NCI-H2107 treated with DMSO at 0.1 percent for 48 hours (cell line): ENCODE results near the gene SLC66A1.

Experiments
- DNase-seq: peaks from one replicate; lab custom pipeline; 2025; ENCODE audit not compliant: unreplicated experiment; lab: John Stamatoyannopoulos, UW

SLC66A1 gene

DNA sequence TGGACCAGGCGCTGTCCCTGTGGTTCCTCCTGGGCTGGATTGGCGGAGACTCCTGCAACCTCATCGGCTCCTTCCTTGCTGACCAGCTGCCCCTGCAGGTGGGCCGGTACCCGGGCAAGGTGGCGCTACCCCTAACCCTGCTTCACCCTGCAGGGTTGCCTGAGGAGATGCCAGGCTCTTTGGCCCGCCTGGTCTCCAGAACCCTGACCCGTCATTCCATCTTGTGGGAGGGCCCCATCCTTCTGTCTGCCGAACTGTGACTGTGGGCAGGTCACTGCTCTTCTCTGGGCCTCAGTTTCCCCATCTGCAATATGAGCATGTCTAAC lies 12.5 kb downstream of the SLC66A1 start:
- no peak for DNase-seq

GRCh38 chr1:19325368-19325957 lies 13.3 kb downstream of the SLC66A1 start:
- no peak for DNase-seq

DNA sequence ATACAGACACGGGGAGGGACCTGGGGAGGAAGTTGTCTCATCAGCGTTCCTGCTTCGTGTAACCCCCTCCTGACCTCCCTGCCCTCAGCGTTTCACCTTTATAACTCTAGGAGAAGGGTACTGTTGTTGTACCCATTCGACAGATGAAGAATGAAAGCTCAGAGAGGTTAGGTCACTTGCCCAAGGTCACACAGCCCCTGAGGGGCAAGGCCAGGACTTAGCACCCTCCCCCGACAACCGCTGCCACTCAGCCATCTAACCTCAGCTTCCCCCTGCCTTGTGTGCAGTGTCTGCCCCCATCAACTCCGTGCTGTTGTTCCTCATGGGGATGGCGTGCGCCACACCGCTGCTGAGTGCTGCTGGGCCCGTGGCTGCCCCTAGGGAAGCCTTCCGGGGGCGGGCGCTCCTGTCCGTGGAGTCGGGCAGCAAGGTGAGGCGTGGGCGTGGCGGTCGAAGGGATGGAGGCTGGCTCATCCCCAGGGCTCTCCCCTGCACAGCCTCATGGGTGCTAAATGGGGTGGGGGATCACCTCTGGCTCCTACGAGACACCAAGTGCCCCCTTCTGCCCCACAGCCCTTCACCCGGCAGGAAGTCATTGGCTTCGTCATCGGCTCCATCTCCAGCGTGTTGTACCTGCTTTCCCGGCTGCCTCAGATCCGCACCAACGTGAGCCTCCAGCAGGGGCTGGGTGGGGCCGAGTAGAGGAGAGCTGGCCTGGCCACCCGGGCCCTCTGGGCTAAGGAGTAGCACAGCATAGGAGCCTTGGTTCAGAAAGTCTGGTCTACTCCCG lies 14.0 kb downstream of the SLC66A1 start:
- no peak for DNase-seq

DNA sequence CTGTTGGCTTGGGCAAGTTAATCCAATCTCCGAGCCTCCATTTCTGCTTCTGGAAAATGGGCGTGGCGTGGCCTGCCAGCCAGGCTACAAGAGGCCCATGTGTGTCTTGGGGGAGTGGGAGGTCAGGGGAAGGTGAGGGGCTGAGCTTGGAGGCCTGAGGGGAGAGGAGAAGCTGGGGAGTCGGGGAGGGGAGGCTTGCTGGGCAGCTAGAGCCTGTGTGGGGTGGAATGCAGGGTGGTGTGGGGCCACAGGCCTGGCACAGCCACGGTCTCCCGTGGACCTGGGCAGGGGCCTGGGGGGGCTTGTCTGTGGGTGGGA lies 14.6 kb downstream of the SLC66A1 start:
- no peak for DNase-seq

GRCh38 chr1:19327301-19327700 lies 15.2 kb downstream of the SLC66A1 start:
- DNase-seq: no peak

GRCh38 chr1:19327736-19328135 lies 15.6 kb downstream of the SLC66A1 start:
- DNase-seq: no peak

DNA sequence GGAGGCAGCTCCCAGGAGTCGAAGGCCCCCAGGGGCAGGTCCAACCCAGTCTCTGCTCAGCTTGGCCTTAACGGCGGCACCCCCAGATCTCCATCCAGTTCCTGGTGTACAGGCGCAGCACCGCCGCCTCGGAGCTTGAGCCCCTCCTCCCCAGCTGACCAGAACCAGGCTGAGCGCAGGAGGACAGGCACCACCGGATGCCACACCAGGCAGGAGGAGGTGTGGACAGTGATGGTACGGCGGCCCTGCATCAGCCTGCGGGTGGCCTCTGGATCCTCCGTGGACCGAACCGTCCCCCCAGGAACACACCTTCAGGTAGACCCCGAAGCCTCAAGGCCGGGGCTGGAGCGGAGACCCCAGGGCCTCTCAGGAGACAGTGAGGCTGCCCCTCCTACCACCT lies 16.4 kb downstream of the SLC66A1 start:
- no peak for DNase-seq

DNA sequence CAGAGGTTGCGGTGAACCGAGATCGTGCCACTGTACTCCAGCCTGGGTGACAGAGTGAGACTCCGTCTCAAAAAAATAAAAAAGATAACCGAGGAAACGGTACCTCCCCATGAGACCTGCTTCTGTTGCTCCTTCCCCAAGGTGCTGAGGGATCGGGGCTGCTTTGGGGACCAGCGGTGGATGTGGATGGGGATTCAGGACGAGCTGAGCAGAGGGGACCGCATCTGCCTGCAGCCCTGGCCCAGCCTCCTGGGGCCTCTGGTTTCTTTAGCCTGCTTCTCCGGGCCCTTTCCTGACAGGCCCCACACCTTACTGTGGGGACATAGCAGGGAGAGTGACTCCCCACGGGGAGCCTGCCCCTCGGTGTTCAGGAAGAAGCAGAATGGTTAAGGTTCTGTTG lies 17.1 kb downstream of the SLC66A1 start:
- no peak for DNase-seq

DNA sequence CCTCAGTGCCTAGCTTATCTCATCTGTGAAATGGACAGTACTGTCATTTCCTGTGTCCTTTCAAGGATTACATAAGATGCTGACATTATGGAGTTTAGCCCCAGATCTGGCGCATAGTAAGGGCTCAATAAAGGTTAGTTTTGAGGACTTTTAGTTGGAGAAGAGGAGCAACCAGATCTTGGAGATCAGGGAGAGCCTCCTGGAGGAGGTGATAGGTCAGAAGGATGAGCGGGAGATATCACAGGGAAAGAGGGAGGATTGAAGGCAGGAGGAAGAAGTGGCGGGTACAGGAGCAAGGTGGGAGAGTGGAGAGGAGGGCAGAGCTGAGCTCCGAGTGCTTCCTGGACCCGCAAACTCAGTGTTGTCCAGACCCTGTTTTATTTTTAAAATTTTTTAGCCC lies 17.5 kb downstream of the SLC66A1 start:
- DNase-seq: no peak

- DNase-seq: no peak
These were observed 18.5 kb downstream of the SLC66A1 start for GRCh38 chr1:19330449-19331135.

GRCh38 chr1:19331262-19331878 lies 19.2 kb downstream of the SLC66A1 start:
- DNase-seq: no peak

DNA sequence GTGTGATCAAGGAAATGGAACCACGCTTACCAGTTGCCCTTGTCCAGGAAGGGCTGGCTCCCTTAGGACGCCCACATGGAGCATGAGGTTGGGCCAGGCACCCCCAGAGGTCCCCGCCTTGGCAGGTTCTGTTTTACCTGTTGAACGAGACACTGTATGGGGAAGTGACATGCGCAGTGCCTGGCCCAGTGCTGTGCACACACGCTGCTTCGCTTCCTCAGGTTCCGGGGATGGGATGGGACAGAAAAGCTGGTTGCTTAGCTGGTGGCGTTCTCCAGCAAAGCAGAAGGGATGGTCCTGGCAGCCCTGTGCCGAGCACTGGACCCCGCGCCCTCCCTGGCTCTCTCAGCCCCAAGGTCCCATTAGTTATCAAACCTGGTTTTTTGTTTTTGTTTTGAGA lies 20.7 kb downstream of the SLC66A1 start:
- no peak for DNase-seq

GRCh38 chr1:19333587-19334354 lies 21.6 kb downstream of the SLC66A1 start:
- DNase-seq: no peak

- DNase-seq: no peak
These were observed 24.4 kb downstream of the SLC66A1 start for GRCh38 chr1:19336543-19336942.

- DNase-seq: no peak
These were observed 25.2 kb downstream of the SLC66A1 start for GRCh38 chr1:19337289-19337688.

- DNase-seq: no peak
These were observed 26.2 kb downstream of the SLC66A1 start for GRCh38 chr1:19338323-19338762.

DNA sequence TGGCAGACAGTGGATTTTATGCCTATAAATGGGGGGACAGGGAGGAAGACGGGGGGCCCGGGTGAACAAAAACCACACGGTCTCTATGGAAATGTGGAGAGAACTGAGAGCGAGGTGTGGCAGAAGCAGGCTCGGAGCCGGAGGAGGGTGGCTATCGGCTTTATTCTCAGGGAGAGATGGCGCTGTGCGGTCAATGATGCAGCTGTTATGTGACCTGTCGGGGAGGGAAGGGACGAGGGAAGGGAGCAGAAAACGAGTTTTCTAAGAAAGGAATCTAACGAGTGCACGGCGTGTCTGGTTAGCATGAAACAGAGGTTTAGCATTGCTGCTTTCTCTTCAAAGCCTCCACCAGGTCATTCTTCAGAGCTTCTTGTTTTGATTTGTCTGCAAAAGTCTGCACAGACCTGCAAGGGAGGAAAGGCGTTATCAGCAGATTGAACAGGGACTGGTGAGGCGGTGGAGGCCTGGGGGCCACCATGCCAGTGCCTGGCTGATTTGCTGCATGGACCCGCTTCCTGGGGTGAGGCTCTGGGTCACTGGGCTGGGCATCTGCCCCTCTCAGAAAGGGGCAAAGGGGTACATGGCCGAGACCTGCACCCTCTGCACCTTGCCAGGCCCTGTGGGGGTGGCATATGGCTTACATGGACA lies 27.2 kb downstream of the SLC66A1 start:
- no peak for DNase-seq

- no peak for DNase-seq
These were observed 28.3 kb downstream of the SLC66A1 start for GRCh38 chr1:19340387-19340937.

DNA sequence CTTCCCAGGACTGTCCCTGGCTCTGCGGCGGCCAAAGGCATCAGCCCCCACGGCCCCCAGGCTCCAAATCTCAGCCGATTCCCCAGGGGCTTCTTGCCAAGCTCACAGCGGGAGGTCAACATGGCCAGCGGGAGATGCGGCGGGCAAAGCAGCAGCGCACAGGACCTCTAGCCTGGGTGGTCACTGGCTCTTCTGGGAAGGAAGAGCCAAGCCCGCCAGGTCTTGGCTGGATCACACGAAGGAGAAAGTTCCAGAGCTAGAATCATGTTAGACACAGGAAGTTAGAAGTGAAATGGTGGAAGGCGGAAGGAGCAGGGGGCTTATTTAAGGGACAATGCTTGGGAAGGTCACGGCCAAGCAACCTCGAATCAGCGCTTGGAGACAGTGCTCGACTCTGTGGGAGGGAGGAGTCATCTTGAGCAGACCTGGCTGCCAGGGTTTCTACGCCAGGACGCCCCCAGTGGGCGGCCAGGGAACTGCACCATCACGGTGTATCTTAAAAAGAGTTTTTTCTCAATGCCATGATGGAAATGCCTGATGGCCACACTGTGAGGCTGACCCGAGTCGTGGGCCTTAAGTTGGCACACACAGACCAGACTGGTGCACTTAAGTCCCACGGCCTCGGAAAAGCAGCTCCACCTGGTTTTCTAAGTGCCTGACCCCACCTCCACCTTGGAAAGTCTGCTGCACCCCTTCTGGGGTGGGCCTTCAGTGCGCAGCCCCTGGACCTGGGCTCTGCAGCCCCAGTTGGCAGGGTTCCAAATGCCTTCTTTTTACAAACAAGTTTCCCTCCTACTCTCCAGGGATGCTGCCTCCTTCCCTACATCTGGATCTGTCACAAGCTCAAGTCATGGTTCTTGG lies 29.3 kb downstream of the SLC66A1 start:
- no peak for DNase-seq
